Measurements from ENCODE around the gene TSGA10IP. TPM values are rescaled to one million over a fixed set of nuclear protein-coding genes. Genes with fewer than 3 reads are reported as not detected.

TSGA10IP gene
- total and polyA plus RNA-seq, 12 donors: 0.03 to 0.33 (median 0.28) TPM; not detected in 8

DNA sequence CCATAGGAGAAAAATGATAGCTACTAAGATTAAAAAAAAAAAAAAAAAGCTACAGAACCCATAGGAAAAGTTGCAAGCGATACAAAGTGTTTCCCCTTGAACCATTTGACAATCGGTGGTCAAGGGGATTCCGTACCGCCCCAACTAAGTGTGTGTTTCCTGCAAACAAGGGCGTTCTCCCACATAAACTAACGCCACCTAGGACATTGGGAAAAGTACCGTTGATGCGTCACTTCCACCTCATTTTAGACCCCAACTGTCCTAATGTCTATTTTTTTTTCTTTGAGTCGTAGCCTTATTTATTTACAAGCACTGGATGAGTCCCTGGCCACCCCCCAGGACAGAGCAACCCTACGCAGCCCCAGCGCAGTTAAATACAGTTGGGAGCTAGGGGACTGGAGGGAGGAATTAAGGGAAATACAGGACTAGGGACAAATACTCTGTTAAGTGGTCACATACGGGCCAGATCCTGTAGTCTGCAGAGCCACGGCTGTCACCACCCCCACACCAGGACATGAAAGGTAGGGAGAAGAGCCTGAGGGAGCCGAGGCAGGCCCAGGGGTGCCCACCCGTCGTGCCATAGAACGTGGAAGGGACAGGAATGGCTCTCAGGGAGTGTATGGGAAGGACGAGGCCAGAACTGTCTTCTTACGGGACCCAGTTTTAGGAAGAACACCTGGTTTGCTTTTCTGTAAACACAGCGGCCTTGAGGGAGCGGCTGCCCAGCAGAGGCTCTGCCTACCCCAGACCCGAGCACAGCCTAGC, 37.7 kb downstream of the TSGA10IP start:
- peaks cover 0 to 15% of the 10 kb centered on the region in 2 donors for H3K36me3 ChIP-seq (replicated peaks in 1 of 2)
- H3K4me3 ChIP-seq: no peak overlapping the region
- intact Hi-C loops (cut with DNase I): loop anchor here (5.0 to 10.0 kb wide), 2 partner anchors 101 to 258 kb away; partner anchors contain the start of gene RNASEH2C (in 1 of the 2)
- no peaks in the 10 kb centered on the region for H3K27me3 ChIP-seq
- TF ChIP-seq CTCF (IDR thresholded peaks at IDR 0.05): no peak
- no peak for TF ChIP-seq POLR2A (IDR thresholded peaks at IDR 0.05)
- no peaks in the 10 kb centered on the region for H3K4me1 ChIP-seq (replicated peaks in 1 of 2)
- no peak overlapping the region for H3K27ac ChIP-seq
- H3K9me3 ChIP-seq (replicated peaks in 1 of 3): no peaks in the 10 kb centered on the region
- WGBS, 4 donors: 81 to 85% (median 83%) methylated on average over 14 to 22 of the region's 22 CpGs
- DNase-seq: no peak

- no peak for DNase-seq
- 76 to 81% methylated on average over 5 of the region's 5 CpGs; no CpG with 5 or more reads in 2 of the 4 donors for WGBS, 4 donors
- no peak overlapping the region for H3K27ac ChIP-seq
- H3K36me3 ChIP-seq (replicated peaks in 1 of 2): peaks cover 0 to 9% of the 10 kb centered on the region in 2 donors
- TF ChIP-seq POLR2A (IDR thresholded peaks at IDR 0.05) (no peak), CTCF (IDR thresholded peaks at IDR 0.05) (no peak)
- no peaks in the 10 kb centered on the region for H3K4me1 ChIP-seq (replicated peaks in 1 of 2)
- intact Hi-C loops (cut with DNase I): loop anchor here (5.0 to 10.0 kb wide), 2 partner anchors 101 to 259 kb away; partner anchors contain the start of gene RNASEH2C (in 1 of the 2)
- H3K9me3 ChIP-seq (replicated peaks in 1 of 3): no peaks in the 10 kb centered on the region
- no peak overlapping the region for H3K4me3 ChIP-seq
- H3K27me3 ChIP-seq: no peaks in the 10 kb centered on the region
Measured at GRCh38 chr11:65983589-65983987, 38.3 kb downstream of the TSGA10IP start.

- WGBS, 4 donors: 66 to 85% (median 84%) methylated on average over 8 to 9 of the region's 9 CpGs
- Histone ChIP-seq H3K4me3 (no peak overlapping the region), H3K27ac (no peak overlapping the region), H3K4me1 (replicated peaks in 1 of 2) (no peaks in the 10 kb centered on the region), H3K27me3 (no peaks in the 10 kb centered on the region), H3K36me3 (replicated peaks in 1 of 2) (no peaks in the 10 kb centered on the region), H3K9me3 (replicated peaks in 1 of 3) (no peaks in the 10 kb centered on the region)
- DNase-seq: no peak
- no peak for TF ChIP-seq CTCF (IDR thresholded peaks at IDR 0.05)
- TF ChIP-seq POLR2A (IDR thresholded peaks at IDR 0.05): no peak
- intact Hi-C loops (cut with DNase I): loop anchor here in 1 of 2 donors (10.0 kb wide), 1 partner anchor 263 kb away; the partner anchor contains the start of gene RNASEH2C
Measured at GRCh38 chr11:65987336-65987735, 42.1 kb downstream of the TSGA10IP start.

GRCh38 chr11:65988791-65989592, 43.7 kb downstream of the TSGA10IP start:
- H3K4me1 ChIP-seq (replicated peaks in 1 of 2): no peaks in the 10 kb centered on the region
- H3K4me3 ChIP-seq: no peak overlapping the region
- intact Hi-C loops (cut with DNase I): loop anchor here in 1 of 2 donors (2.0 to 10.0 kb wide), 2 partner anchors 104 to 264 kb away; partner anchors contain the start of gene RNASEH2C
- no peak overlapping the region for H3K27ac ChIP-seq
- no peaks in the 10 kb centered on the region for H3K36me3 ChIP-seq (replicated peaks in 1 of 2)
- H3K27me3 ChIP-seq: no peaks in the 10 kb centered on the region
- peak; percentile 88 to 98 (median 93) for DNase-seq
- WGBS, 4 donors: 12 to 19% (median 17%) methylated on average over 8 to 10 of the region's 10 CpGs
- no peaks in the 10 kb centered on the region for H3K9me3 ChIP-seq (replicated peaks in 1 of 3)
- TF ChIP-seq CTCF (IDR thresholded peaks at IDR 0.05): peak; percentile 90 to 100 (median 99)
- no peak for TF ChIP-seq POLR2A (IDR thresholded peaks at IDR 0.05)
